ENCODE data around the gene PPP2R5E. TPM values are rescaled to one million over a fixed set of nuclear protein-coding genes. Genes with fewer than 3 reads are reported as not detected.

PPP2R5E gene
- total RNA-seq, 1 donor: 31.7 TPM

GRCh38 chr14:63454436-63454835 is 88.7 kb downstream of the PPP2R5E start:
- no peak for TF ChIP-seq CTCF (IDR thresholded peaks at IDR 0.05; ENCODE audit: insufficient read depth, low read length)
- H3K4me3 ChIP-seq (ENCODE audit: low read depth, low read length): no peak overlapping the region
- no peak for DNase-seq (ENCODE audit: low read depth)

- TF ChIP-seq CTCF (IDR thresholded peaks at IDR 0.05; ENCODE audit: insufficient read depth, low read length): no peak
- peak; percentile 62 for DNase-seq (ENCODE audit: low read depth)
- H3K4me3 ChIP-seq (ENCODE audit: low read depth, low read length): no peak overlapping the region
Measured at GRCh38 chr14:63453443-63453936, 89.7 kb downstream of the PPP2R5E start.

GRCh38 chr14:63452796-63453195 is 90.4 kb downstream of the PPP2R5E start:
- no peak for TF ChIP-seq CTCF (IDR thresholded peaks at IDR 0.05; ENCODE audit: insufficient read depth, low read length)
- DNase-seq (ENCODE audit: low read depth): peak; percentile 47
- no peak overlapping the region for H3K4me3 ChIP-seq (ENCODE audit: low read depth, low read length)

- no peak for DNase-seq (ENCODE audit: low read depth)
Measured at GRCh38 chr14:63448841-63449240, 94.3 kb downstream of the PPP2R5E start.

GRCh38 chr14:63444588-63444987 is 98.6 kb downstream of the PPP2R5E start:
- TF ChIP-seq CTCF (IDR thresholded peaks at IDR 0.05; ENCODE audit: insufficient read depth, low read length): no peak
- no peak for DNase-seq (ENCODE audit: low read depth)
- H3K4me3 ChIP-seq (ENCODE audit: low read depth, low read length): no peak overlapping the region

More at GRCh38 chr14:63448841-63449240, 94.3 kb downstream of the PPP2R5E start:
- H3K4me3 ChIP-seq (ENCODE audit: low read depth, low read length): no peak overlapping the region
- TF ChIP-seq CTCF (IDR thresholded peaks at IDR 0.05; ENCODE audit: insufficient read depth, low read length): no peak

- no peak for TF ChIP-seq CTCF (IDR thresholded peaks at IDR 0.05; ENCODE audit: insufficient read depth, low read length)
- no peak for DNase-seq (ENCODE audit: low read depth)
- no peak overlapping the region for H3K4me3 ChIP-seq (ENCODE audit: low read depth, low read length)
Measured at GRCh38 chr14:63443988-63444387, 99.2 kb downstream of the PPP2R5E start.

- DNase-seq (ENCODE audit: low read depth): no peak
- H3K4me3 ChIP-seq (ENCODE audit: low read depth, low read length): no peak overlapping the region
- TF ChIP-seq CTCF (IDR thresholded peaks at IDR 0.05; ENCODE audit: insufficient read depth, low read length): no peak
Measured at GRCh38 chr14:63443361-63443760, 99.8 kb downstream of the PPP2R5E start.
